ENCODE measurements around the gene BTBD16.

BTBD16 gene

DNA sequence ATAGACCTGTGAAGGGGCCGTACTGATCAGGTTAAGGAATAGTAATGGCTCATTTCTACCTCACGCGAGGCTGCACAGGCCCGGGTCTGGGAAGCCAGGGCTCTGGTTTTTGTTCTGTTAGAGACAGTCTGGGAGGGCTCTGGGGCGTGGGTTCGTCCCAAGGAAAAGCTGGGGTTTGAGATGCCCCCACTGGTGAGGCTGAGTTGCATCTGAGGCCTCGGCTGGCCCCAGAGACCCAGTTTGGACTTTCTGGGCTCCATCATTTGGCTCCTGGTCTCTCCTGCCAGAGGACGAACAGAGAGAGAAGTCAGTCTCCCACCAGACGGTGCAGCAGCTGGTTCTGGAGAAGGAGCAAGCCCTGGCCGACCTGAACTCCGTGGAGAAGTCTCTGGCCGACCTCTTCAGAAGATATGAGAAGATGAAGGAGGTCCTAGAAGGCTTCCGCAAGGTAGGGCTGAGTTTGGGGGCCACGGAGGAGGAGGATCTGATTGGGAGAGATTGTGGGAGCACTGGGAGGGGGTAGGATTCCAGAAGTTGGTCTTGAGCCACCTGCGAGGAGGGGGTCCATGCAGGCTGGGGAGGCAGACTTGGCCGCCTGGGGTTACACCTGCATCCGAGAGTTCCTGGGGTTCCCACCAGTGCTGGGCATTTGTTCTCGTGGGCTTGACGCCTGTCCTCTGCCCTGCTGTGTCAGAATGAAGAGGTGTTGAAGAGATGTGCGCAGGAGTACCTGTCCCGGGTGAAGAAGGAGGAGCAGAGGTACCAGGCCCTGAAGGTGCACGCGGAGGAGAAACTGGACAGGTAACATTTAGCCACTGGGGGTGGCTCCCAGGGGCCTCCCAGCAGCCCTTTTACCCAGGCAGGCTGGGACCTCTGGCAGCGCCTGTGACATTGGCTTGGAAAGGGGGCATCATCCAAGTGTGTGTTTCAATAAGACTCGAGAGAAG lies 22.5 kb upstream of the BTBD16 start:
- DNase-seq: no peak

DNA sequence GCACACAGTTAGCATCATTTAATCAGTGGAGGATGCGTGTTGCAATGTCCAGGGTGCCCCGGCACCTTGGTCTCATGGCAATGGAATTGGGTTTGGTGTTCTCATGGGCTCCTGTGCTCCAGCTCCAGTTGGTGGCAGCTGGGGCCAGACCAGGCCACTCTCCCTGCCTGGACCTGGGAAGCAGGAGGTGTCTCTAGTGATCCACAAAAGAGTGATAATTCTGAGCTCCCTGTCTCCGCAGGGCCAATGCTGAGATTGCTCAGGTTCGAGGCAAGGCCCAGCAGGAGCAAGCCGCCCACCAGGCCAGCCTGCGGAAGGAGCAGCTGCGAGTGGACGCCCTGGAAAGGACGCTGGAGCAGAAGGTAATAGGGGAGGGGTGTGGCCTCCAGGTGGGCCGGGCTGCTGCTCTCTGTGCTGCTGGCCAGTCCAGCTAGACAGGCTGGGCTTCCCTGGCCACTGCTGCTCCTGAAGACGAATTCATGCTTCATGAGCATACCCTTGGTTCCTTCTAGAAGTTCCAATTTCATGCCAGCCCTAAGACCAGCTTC lies 21.7 kb upstream of the BTBD16 start:
- DNase-seq: no peak

DNA sequence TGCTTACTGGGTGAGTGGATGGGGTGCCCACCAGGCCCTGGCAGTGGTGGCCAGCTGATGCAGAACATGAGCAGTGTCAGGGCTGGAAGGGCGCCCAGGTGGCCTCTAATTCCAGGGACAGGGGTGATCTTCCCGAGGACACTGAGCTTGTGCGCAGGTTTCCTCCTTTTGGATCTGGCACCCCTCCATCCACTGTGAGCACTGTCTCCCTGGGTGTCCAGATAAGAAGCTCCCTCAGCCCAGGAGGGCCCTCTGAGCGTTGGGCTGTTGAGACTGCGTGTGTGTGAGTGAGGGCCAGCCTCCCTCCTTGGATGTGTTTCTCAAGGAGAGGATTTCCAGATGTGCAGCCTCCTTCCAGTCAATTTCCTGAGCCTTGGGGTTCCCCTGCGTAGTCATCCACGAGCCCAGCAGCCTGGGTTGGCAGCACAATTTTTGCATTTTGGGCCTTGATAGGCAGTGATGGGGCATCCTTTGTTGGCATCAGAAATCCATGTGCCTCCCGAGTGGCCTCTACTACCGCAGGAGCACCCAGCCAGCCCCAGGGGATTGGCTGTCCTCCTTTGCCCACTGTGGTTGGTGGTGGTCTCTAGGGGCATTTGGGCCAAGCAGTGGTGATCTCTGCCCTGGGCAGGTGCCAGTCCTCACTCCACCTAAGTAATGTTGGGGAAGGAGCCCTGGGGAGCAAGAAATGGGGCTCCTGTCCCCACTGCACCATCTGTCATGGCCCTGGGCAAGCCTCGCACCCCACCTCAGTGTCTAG lies 20.9 kb upstream of the BTBD16 start:
- DNase-seq: no peak

DNA sequence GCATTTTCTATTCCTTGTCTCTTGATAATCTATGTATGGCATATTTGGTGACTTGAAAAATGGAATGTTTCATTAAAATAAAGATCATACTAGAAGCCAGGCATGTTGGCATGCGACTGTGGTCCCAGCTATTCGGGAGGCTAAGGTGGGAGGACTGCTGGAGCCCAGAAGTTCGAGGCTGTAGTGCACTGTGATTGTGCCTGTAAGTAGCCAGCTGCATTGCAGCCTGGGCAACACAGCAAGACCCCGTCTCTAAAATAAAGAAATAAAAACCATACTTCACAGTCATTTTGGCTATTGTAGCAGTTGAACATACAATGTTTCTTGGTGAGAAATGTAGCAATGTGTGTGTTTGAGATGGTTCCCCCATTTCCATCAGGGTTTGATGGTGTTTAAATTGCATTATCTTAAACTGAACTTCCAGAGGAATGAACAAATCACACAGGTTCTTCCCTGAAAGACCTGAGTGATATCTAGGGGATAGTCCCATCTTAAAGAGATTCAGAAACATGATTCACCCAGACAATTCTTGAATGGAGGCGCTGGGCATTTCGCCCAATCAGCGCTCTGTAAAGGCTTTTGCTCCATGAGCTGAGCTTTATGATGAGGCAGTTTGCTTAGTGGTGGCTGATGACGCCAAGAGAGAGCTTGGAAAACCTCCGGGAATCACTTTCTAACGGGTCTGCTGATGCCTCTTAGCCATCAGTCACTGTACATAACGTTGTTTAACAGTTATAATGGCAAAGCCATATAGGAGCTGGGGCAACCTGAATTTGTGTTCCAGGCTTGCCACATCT lies 19.4 kb upstream of the BTBD16 start:
- no peak for DNase-seq

DNA sequence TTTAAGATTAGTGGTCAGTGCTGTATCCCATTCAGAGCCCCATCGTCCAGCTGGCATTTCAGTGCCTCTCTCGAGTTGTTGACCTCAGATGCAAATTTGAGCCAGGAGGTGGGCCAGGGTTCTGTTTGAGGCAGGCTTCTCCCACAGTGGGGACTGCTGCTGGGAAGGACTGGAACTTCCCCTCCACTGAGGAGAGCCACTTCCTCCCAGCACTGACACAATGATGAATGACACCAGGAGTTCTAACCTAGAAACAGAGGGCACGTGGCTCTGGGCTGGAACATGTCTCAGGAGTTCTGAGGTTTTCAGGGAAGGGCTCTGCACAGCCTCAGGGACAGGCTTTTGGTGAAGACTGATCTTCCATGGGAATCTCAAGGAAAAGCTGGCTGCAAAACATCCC lies 18.3 kb upstream of the BTBD16 start:
- no peak for DNase-seq

DNA sequence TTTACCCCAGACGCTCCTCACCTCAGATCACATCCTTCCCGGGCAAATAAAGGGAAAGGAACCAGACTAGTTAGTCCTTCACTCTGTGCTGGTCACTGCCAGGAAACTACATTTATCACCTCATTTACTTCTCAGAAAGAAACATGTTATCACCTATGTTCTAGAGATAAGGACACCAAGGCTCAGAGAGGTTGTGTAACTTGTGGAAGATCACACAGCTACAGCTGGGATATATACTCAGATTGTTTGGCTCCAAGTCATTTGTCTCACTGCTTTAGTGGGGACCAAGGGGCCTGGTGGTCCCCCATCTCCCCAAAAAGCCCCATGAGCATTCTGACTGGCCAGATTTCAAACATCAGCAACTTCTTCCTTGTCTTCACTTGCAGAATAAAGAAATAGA lies 17.5 kb upstream of the BTBD16 start:
- no peak for DNase-seq

DNA sequence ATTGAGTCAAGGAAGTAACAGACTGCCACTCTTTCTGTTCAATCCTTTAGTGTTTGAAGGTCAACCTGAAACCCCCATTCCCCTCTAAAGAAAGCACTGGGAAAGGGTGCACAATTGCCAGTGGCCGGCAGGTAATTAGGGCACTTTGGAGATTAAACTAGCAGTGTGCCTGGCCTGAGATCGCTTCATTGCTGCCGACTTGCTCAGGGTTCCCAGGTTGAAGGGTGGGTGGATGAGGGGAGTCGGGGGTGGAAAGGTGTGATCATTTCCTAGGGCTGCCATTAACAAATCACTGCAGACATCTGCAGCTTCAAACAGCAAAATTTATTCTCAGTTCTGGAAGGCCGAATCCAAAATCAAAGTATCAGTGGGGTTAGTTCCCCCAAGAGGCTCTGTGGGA lies 16.3 kb upstream of the BTBD16 start:
- no peak for DNase-seq

DNA sequence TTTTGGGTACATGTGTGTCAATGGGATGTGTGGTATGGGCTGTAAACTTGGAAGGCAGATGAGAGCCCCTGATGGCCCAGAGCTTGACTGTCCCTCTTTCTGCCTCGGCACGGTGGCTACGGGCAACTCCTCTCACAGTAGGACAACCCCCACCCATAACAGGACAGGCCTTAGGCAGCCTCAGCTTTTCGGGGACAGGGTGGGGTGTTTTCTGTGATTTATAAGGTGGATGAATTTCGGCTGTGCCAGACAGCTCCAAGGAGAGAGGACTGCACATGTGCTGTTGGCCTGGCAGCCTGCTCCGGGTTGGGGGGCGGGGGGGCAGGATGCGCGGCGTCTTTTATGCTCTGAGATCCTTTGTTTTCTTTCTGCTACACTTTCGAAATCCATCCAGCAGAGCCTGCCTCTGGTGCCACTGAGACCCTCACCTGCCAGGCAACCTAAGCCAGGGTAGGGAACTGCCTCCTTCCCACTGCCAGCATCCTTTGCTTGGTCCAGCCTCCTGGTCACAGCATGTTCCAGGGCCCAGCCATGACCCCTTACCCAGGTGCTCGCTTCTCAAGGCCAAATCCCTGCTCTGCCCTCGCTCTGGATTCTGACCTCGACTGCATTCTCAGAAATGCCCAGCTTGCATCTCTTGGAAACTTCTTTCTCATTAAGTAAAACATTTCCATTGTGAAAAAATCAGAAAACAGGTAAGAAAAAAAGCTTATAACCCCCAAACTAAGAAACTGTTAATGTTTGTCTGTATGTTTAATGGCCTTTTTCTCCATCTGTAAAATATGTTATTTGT lies 15.4 kb upstream of the BTBD16 start:
- DNase-seq: no peak

DNA sequence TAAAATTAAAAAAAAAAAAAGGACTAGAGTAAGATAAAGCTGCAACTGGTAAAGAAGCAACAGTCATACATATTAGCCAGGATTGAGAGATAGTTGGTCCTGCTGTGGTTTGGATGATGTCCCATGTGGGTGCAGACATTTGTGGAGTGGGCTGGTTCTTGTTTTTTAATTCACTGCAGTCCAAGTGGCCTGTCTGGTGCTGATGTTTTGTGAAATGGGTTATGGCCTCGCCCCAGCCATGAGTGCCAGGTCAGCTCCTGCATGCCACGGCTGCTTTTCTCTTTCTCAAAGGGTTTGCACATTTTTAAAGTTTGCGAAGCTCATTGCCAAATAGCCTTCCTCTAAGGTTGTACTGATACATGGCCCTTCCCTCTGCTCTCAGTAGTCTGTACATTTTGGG lies 14.1 kb upstream of the BTBD16 start:
- DNase-seq: no peak

DNA sequence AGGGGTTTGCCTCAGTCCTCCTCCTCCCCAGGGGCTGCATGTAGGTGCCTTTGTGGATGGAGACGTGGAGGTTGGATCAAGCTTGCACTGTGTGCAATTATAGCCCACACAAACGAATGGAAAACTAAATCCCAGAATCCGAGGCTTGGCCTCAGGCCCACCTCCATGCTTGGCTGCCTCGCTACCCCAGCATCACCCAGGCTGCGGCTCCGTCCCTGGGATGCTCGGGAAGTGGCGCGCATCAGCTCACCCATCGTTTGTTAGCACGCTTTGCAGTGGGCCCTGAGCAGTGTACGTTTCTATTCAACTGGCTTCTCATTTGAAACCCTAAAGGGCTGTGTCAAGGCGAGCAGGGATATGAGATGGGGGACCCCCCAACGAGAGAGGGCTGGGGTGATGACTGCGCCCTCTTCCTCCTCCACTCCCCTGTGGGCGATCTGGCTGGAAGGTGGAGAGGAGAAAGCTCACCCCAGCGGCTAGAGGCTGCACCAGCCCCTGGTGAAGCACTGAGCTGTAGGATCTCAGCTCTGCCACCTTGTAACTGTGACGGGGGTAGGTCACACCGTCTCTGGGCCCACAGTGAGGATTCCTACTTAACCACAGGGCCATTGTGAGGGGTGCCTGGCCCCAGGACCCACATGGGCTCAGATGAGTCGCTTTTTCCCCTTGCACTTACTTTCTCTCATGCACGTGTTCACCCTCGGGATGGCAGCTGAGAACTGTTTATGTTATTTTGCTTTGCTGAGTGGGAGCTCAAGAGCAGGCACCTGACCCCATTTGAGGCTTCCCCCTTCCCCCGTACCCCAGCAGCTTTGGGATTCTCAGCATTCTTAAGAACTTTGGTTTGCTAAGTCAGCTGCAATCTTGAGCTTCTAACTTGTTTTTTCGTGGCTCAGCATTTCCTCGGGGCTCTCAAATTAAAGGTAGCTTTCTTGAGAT lies 12.7 kb upstream of the BTBD16 start:
- DNase-seq: no peak

DNA sequence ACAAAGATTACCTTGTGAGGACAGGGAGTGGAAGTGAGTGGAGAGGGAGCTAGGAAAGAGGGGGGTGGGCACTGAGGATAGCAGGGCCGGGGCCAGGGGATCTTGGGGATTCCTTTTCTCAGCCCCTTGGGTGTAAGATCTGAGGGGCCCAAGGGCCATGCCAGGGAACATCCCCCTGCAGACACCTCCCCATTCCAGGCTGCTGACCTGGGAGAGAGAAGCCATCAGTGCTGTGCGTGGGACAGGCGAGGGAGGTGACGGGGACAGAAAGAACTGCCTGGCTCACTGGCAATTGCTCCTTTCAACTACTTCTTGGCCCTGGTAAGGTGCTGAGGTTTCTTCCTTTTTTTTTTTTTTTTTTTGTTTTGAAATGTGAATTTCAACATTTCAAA lies 12.0 kb upstream of the BTBD16 start:
- DNase-seq: no peak

DNA sequence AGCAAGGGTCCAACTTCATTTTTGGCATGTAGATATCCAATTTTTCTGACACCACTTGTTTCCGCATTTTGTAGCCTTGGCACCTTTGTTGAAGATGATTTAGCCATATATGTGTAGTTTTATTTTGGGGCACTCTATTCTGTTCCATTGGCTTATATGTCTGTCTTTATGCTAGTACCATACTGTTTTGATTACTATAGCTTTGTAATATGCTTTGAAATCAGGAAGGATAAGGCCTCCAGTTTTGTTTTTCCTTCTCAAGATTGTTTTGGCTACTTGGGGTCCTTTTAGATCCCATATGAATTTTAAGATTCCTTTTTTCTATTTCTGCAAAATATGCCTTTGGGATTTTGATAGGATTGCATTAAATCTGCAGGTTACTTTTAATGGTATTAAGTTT lies 9.5 kb upstream of the BTBD16 start:
- DNase-seq: no peak

DNA sequence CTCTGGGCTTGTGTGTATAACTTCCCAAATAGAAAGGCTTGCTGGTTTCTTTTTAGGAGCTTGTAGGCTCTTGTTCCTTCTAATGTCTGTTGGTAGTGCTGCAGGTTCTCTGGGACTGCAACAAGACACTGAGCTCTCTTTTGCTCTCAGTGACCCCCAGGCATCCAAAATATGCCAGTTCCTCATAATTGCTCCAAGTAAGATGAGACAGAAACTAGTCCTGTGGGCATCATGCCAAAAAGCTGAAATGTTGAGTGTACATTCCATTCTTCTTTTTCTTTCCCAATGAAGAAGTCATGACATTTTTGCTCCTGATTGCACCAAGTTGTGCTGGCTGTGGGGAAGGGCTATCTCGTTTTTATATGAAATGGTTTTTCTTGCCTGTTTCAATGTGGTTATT lies 7.1 kb upstream of the BTBD16 start:
- no peak for DNase-seq

DNA sequence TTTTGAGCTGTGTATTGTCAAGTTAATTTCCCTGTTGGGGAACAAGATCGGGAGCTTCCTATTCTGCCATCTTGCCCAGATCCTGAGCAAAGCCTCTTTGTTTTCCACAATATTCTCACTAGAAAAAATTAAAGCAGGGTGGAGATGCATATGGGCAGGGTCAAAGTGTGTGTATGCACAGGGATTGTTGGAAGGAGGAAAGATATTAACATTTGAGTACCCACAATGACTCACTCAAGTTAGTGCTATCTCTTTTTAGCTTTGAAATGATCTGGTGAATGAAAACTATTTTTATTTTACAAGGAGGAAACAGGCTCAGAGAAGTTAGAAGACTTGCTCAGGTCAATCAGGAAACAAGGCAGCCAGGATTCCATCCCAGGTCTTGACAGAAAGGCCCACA lies 6.7 kb upstream of the BTBD16 start:
- no peak for DNase-seq

DNA sequence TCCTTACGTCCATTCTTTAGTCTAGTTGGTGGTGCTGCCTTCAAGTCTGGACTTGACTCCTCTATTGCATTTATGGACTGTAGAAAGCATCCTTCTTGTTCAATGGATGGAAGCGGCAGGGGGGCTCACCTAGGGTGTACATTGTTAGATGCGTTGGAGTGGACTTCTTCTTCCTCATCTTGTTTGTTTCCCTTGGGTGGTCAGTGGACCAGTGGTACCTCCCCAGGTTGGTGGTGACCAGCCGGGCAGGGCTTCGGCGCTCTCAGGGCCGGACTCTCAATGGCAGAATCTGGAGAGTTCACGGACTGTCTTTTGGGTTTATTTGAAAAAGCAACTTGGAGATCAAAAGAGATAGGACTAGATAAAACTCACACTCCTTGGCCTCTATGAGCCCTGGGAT lies 6.2 kb upstream of the BTBD16 start:
- DNase-seq: no peak

DNA sequence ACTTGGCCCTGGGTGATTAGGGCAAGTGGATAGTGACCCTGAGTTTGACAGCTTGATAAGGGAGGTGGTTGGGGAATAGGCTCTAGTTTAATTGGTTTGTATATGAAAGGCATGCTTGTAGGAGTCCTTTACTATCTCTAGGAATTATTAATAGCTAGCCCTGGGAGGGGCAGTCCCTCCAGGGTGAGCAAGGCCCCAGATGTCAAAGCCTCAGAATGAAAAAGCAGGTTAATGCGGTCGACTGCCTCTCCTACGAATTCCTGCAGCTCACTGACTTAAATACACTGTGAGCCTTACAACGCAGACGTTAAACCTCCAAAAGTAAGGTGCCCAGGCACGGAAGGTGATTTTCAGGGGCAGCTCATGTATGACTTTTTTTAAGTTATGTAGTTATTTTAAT lies 5.2 kb upstream of the BTBD16 start:
- DNase-seq: no peak

DNA sequence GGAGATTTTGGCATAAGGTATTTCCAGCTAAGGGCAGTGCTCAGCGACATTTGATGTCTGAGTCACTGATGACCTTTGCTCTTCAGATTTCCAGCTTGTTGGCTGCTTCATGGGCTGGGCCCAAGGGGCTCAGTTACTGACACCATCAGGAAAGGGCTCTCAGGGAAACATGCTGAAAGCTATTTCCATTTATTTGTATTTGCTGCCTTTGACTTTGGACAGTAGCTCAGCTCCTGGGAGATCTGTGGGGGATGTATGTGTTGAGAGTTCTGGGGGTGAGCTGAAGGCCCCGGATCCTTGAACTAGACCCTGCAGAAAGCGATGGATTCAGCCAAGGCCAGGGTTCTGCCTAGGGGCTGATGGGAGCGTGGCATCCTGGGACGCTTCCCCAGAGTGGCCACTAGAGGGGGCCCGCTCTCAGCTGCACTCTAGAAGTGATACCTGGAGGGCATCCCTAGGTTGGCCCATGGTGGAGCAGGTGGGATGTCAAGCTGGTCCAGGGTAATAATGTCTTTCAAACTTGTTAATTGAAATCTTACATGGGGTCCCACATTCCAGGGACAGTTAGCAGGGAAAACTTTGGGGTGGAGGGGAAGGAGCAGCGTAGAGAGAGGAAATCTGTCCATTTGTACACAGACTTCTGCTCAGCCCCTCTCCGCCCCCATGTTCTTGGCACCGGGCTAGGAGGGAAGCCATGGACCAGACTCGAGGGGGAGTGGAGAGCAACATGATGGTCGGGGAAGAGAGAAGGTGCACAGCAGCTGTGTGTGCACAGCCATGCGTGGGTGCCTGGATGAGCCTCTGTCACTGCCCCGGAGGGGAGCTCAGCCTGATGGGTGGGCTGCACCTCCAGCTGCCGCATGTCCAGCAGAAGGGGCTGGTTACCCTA lies 3.0 kb upstream of the BTBD16 start:
- DNase-seq: no peak

DNA sequence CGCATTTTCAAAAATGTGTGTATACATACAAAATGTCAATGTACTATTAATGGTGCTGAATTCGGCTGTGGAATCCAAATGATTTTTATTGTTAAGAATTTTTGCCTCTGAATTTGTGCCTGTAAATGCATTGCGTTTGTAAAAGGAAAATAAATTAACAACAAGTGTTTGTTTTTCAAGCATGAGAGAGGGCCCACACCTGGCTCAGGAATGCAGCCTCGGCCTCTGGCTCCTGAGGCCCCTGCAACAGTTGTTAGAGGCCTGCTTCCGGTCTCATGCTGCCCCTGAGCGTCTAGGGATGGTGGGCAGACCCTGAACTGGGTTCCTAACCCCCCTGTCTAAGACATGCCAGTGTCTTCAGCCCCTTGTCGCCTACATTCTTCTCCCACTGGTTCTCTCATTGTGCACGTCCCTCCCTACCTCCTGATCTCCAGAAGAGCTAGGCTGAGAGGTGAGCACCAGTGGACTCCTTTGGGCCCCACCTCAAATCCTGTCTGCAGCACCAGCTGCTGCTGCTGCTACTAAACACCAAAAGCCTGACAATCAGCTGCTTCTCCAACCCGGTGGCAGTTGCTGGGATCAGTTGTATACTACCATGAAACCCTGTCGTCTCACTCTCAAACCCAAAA lies 1.9 kb upstream of the BTBD16 start:
- no peak for DNase-seq

DNA sequence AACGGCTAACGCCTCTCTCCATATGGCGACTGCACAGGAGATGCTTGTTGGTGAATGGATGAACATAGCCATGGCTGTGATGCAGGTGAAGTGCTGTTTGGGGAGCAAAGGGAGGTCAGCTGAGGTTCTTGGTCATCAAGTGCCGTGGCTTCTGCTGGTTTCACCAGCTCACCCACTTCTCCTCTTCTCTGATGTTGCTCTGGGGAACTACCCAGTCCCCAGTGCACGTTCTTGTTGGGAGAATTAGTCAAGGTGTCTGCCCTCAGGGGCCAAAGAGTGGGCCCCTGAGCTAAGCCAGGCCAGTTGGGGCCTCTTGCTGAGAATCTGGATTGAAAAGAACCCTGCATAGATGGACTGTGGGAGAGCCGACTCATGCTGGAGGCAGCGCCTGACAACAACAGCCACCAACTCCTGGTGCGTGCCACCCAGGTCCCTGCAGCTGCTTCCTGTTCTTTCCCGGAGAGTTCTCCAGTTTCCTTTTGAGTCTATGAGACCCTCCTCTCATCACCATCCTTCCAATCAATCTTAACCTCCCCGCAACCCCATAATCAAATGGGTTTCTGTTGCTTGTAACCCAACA lies 3.0 kb downstream of the BTBD16 start:
- no peak for DNase-seq

Measured in cortex of kidney (tissue), 1 donor.